ENCODE results near the gene SMAD4.

Gene SMAD4

DNA sequence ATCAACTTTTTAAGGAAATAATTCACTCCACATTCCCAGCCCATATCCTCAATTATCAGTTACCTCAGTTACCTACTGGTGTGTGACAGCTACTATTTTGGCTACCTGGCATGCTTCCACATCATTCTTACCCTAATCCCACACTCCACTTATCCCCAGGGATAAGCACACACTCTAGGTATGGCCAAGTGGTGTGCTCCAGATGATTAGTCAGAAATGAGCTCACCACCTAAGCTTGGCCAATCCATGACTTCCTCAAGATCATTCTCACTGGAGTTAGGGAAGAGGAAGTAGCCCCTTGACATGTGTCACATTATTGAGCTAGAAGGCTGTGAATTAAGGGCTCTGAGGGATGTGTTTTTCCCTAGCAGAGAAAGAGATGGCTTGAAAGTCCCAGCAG is 20.9 kb upstream of the SMAD4 start:
- TF ChIP-seq CTCF (IDR thresholded peaks at IDR 0.05; ENCODE audit: low read depth, low read length, missing control alignments): no peak
- DNase-seq (ENCODE audit: low read depth): no peak
- in situ Hi-C loops (cut with HindIII; ENCODE audit: low sequenced_read_pairs): loop anchor here (5.0 kb wide), 1 partner anchor 97 kb away; no protein-coding TSS in a partner anchor
- H3K4me3 ChIP-seq (ENCODE audit: low read depth, low read length): no peak overlapping the region

DNA sequence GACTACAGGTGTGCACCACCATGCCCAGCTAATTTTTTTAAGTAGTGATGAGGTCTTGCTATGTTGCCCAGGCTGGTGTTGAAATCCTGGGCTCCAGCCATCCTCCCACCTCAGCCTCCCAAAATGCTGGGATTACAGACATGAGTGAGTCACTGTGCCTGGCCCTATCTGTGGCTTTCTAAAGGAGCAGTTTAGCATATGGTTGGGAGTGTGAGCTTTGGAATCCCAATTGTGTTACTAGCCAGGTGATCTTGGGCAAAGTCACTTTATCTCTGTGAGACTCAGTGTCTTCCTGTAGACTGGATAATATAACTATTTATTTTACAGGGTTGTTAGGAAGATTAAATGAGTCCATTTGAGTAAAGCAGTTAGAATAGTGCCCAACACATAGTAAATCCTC is 19.8 kb upstream of the SMAD4 start:
- DNase-seq (ENCODE audit: low read depth): no peak
- TF ChIP-seq CTCF (IDR thresholded peaks at IDR 0.05; ENCODE audit: low read depth, low read length, missing control alignments): no peak

DNA sequence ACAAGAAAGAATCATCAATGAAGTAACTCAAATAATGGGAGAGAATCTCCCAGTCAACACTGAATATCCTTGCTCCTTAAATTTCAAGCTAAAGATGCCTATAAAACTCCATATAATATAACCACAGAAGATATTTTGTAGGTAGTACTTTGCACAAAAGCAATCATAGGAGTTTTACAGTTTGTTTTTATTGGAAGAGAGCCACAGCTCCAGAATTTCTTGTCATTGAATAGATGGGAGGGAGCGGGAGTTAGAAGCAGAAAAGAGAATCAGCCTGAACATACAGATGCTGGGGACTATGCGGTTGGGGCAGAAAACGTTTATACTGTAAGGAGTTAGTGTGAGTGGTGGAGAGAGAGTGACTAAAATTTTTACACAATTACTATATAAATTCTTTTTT is 18.3 kb upstream of the SMAD4 start:
- TF ChIP-seq CTCF (IDR thresholded peaks at IDR 0.05; ENCODE audit: low read depth, low read length, missing control alignments): no peak
- in situ Hi-C loops (cut with HindIII; ENCODE audit: low sequenced_read_pairs): no loop called here
- H3K4me3 ChIP-seq (ENCODE audit: low read depth, low read length): no peak overlapping the region
- DNase-seq (ENCODE audit: low read depth): no peak

More for the DNA sequence above, 19.8 kb upstream of the SMAD4 start:
- in situ Hi-C loops (cut with HindIII; ENCODE audit: low sequenced_read_pairs): no loop called here
- H3K4me3 ChIP-seq (ENCODE audit: low read depth, low read length): no peak overlapping the region

DNA sequence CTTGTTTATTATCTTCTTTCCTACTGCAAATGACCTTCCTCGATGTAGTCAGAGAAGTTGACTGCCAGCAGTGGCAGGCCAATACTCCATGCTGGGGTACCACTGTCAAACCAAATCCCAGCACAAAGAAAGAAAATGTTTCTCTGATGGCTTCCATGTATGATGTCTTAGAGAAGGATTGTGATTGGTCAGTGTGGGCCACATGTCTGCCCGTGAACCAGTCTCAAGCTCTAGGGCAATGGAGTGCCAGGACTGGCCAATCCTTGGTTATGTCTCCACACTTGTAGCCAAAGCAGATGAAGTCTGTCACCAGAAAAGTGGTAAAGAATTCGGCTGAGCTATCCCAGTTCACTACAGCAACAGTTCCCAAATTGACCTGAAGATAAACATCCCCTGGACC is 17.6 kb upstream of the SMAD4 start:
- TF ChIP-seq CTCF (IDR thresholded peaks at IDR 0.05; ENCODE audit: low read depth, low read length, missing control alignments): no peak
- DNase-seq (ENCODE audit: low read depth): no peak
- in situ Hi-C loops (cut with HindIII; ENCODE audit: low sequenced_read_pairs): no loop called here
- no peak overlapping the region for H3K4me3 ChIP-seq (ENCODE audit: low read depth, low read length)

DNA sequence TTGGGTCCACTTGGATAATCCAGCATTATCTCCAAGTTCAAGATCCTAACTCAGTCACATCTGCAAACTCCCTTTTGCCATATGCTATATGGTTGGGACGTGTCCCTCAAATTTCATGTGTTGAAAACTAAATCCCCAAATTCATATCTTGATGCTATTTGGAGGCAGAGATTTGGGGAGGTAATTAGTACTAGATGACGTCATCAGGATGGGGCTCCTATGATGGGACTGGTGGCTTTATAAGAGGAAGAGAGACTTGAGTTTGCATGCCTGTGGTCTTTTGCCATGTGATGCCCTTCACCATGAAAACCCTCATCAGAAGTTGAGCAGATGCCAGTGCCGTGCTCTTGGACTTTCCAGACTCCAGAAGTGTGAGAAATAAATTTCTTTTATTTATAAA is 16.8 kb upstream of the SMAD4 start:
- no peak overlapping the region for H3K4me3 ChIP-seq (ENCODE audit: low read depth, low read length)
- no peak for TF ChIP-seq CTCF (IDR thresholded peaks at IDR 0.05; ENCODE audit: low read depth, low read length, missing control alignments)
- DNase-seq (ENCODE audit: low read depth): no peak
- in situ Hi-C loops (cut with HindIII; ENCODE audit: low sequenced_read_pairs): no loop called here

- DNase-seq (ENCODE audit: low read depth): peak; percentile 83
- TF ChIP-seq CTCF (IDR thresholded peaks at IDR 0.05; ENCODE audit: low read depth, low read length, missing control alignments): no peak
- H3K4me3 ChIP-seq (ENCODE audit: low read depth, low read length): no peak overlapping the region
- in situ Hi-C loops (cut with HindIII; ENCODE audit: low sequenced_read_pairs): no loop called here
Observed at GRCh38 chr18:51017140-51017879, 12.7 kb upstream of the SMAD4 start.

Data from astrocyte of the cerebellum (primary cell).